Esophagus muscularis mucosa (tissue), 4 donors: ENCODE results near the gene PCBP1. TPM values are rescaled to one million over a fixed set of nuclear protein-coding genes. Genes with fewer than 3 reads are reported as not detected.

Source experiments
- DNase-seq: peaks from one replicate; pipeline ENCODE4 v3.0.0-alpha.2; 2017; ENCODE audit errors: extremely low spot score
- H3K27ac ChIP-seq, 4 donors: fragments of 200-600 bp; sonication (generic); replicated peaks in 1 of 4; 1 replicate in 3 of 4; 2 replicates in 1 of 4; pipeline ENCODE4 v1.5.1; 2016 to 2019; ENCODE audit warnings: mild to moderate bottlenecking in 1 of 4
- H3K27me3 ChIP-seq, 4 donors: fragments of 200-600 bp; sonication (generic); one replicate each; pipeline versions ENCODE4 v1.5.1 to v1.6.0; 2016 to 2019
- H3K36me3 ChIP-seq, 4 donors: fragments of 200-600 bp; sonication (generic); one replicate each; pipeline ENCODE4 v1.5.1; 2016 to 2019
- H3K4me1 ChIP-seq, 4 donors: fragments of 200-600 bp; sonication (generic); one replicate each; pipeline ENCODE4 v1.5.1; 2016 to 2019
- H3K4me3 ChIP-seq, 4 donors: fragments of 200-600 bp; sonication (generic); 1 replicate in 2 of 4; 2 replicates in 2 of 4; pipeline ENCODE4 v1.5.1; 2016 to 2019; ENCODE audit warnings: mild to moderate bottlenecking in 4 of 4, moderate library complexity in 1 of 4
- H3K9me3 ChIP-seq, 4 donors: fragments of 200-600 bp; sonication (generic); 1 replicate in 3 of 4; 2 replicates in 1 of 4; pipeline ENCODE4 v1.5.1; 2016 to 2019
- EP300 ChIP-seq: sonication (generic); formaldehyde crosslinking; IDR thresholded peaks from one replicate; pipeline ENCODE4 v1.6.1; 2017; ENCODE audit warnings: antibody characterized with exemption
- POLR2A ChIP-seq: fragments of 450-650 bp; IDR thresholded peaks from one replicate; pipeline ENCODE4 v1.6.1; 2017; ENCODE audit warnings: antibody characterized with exemption, moderate library complexity, mild to moderate bottlenecking, low read depth
- POLR2AphosphoS5 ChIP-seq, 2 donors: sonication (generic); formaldehyde crosslinking; IDR thresholded peaks; one replicate each; pipeline ENCODE4 v1.6.1; 2017; ENCODE audit warnings: antibody characterized with exemption in 2 of 2
- WGBS: methylation state at CpG from one replicate; pipeline ENCODE4 v1.1.5; 2018; 5-methylcytosine and 5-hydroxymethylcytosine counted together
- intact Hi-C: fragments of 100-400 bp; cut with DNase I; formaldehyde crosslinking; loops from one replicate; pipeline ENCODE4 v1.15.1; 2023
- total RNA-seq, 4 donors: library from RNA; depleted of rRNA; stranded (reverse); fragments of >200 nt; gene quantifications; one replicate each; pipeline versions ENCODE4 v1.1.0 to v1.2.1, GENCODE V29; 2016
- TF ChIP-seq, protein P1 (sequence below), 3 experiments: fragments of 200-600 bp in 2 of 3; fragments of 450-650 bp in 1 of 3; sonication (generic) in 2 of 3; IDR thresholded peaks; one replicate each; pipeline ENCODE4 v1.5.1; 2017 to 2019; ENCODE audit warnings: antibody characterized with exemption in 3 of 3, mild to moderate bottlenecking in 2 of 3, moderate library complexity in 1 of 3

The PCBP1 gene
- total RNA-seq, 4 donors from 2014 or later: 156 to 220 (median 189) TPM

DNA sequence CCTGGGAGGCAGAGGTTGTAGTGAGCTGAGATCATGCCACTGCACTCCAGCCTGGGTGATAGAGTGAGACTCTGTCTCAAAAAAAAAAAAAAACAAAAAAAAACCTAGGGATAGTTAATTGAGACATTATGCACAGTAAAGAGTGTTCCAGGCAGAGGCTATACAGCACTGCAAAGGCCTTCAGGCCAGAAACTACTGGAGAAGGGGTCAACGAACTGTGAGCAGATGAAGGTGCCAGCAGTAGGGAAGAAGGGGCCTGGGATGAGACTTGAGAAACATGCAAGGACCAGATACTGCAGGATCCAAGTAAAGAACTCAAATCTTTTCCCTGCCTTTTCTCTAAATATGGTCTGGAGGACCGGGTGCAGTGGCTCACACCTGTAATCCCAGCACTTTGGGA lies 26.0 kb upstream of the PCBP1 start:
- no peaks in the 10 kb centered on the region for H3K27me3 ChIP-seq
- H3K36me3 ChIP-seq: peaks cover 15 to 85% (median 69%) of the 10 kb centered on the region in 4 donors
- no peak overlapping the region for H3K27ac ChIP-seq
- peaks cover 0 to 7% (median 0%) of the 10 kb centered on the region in 4 donors for H3K4me1 ChIP-seq
- TF ChIP-seq EP300 (no peak), POLR2AphosphoS5 (IDR thresholded peaks at IDR 0.05) (no peak), POLR2A (no peak)
- TF ChIP-seq, protein P1, sequence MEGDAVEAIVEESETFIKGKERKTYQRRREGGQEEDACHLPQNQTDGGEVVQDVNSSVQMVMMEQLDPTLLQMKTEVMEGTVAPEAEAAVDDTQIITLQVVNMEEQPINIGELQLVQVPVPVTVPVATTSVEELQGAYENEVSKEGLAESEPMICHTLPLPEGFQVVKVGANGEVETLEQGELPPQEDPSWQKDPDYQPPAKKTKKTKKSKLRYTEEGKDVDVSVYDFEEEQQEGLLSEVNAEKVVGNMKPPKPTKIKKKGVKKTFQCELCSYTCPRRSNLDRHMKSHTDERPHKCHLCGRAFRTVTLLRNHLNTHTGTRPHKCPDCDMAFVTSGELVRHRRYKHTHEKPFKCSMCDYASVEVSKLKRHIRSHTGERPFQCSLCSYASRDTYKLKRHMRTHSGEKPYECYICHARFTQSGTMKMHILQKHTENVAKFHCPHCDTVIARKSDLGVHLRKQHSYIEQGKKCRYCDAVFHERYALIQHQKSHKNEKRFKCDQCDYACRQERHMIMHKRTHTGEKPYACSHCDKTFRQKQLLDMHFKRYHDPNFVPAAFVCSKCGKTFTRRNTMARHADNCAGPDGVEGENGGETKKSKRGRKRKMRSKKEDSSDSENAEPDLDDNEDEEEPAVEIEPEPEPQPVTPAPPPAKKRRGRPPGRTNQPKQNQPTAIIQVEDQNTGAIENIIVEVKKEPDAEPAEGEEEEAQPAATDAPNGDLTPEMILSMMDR (IDR thresholded peaks at IDR 0.05): no peak
- no peak overlapping the region for H3K4me3 ChIP-seq
- no peak for DNase-seq
- intact Hi-C loops: no loop called here
- H3K9me3 ChIP-seq: no peaks in the 10 kb centered on the region
- 89% methylated on average over 2 of the region's 2 CpGs for WGBS

DNA sequence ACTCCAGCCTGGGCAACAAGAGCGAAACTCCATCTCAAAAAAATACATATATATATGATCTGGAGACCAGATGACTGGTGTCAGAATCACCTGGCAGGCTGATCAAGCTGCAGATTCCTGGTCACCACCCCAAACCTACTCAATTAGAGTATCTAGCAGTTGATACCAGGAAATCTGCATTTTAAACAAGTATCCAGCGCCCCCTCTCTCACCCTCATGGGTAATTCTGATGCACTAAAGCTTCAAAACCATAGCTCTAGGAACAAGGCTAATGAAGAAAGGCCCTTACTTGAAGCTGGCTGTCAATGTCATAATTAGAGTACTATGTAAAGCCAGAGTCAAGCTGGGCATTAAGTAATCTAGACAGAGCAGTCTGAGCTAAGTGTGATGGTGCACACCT lies 25.0 kb upstream of the PCBP1 start:
- H3K36me3 ChIP-seq: peaks cover 15 to 87% (median 70%) of the 10 kb centered on the region in 4 donors
- intact Hi-C loops: no loop called here
- TF ChIP-seq, protein P1 (IDR thresholded peaks at IDR 0.05): no peak
- no peak for TF ChIP-seq POLR2AphosphoS5 (IDR thresholded peaks at IDR 0.05)
- no peak for TF ChIP-seq EP300
- TF ChIP-seq POLR2A: no peak
- H3K9me3 ChIP-seq: no peaks in the 10 kb centered on the region
- no peak overlapping the region for H3K27ac ChIP-seq
- H3K4me1 ChIP-seq: peaks cover 0 to 7% (median 0%) of the 10 kb centered on the region in 4 donors
- H3K27me3 ChIP-seq: no peaks in the 10 kb centered on the region
- no peak overlapping the region for H3K4me3 ChIP-seq
- DNase-seq: no peak
- 100% methylated on average over 2 of the region's 2 CpGs for WGBS

GRCh38 chr2:70068119-70068518 lies 19.2 kb upstream of the PCBP1 start:
- intact Hi-C loops: no loop called here

GRCh38 chr2:70069049-70069448 lies 18.2 kb upstream of the PCBP1 start:
- TF ChIP-seq POLR2AphosphoS5 (IDR thresholded peaks at IDR 0.05): peak; percentile 8 to 9
- TF ChIP-seq, protein P1 (IDR thresholded peaks at IDR 0.05): no peak
- no peak for DNase-seq
- 65% methylated on average over 3 of the region's 3 CpGs for WGBS
- H3K9me3 ChIP-seq: no peaks in the 10 kb centered on the region
- H3K4me3 ChIP-seq: no peak overlapping the region
- no peaks in the 10 kb centered on the region for H3K27me3 ChIP-seq
- H3K36me3 ChIP-seq: peaks cover 0 to 59% (median 23%) of the 10 kb centered on the region in 4 donors
- intact Hi-C loops: no loop called here
- H3K27ac ChIP-seq: peak overlapping the region; percentile 24 to 80 (median 78)
- peaks cover 6 to 36% (median 27%) of the 10 kb centered on the region in 4 donors for H3K4me1 ChIP-seq

More at GRCh38 chr2:70068119-70068518, 19.2 kb upstream of the PCBP1 start:
- Histone ChIP-seq H3K27me3 (no peaks in the 10 kb centered on the region), H3K9me3 (no peaks in the 10 kb centered on the region), H3K36me3 (peaks cover 0 to 59% (median 30%) of the 10 kb centered on the region in 4 donors), H3K4me3 (no peak overlapping the region), H3K4me1 (peaks cover 6 to 36% (median 27%) of the 10 kb centered on the region in 4 donors), H3K27ac (peak overlapping the region in 2 of 4 donors; percentile 2 to 26)
- WGBS: 94% methylated on average over 3 of the region's 3 CpGs
- DNase-seq: no peak
- no peak for TF ChIP-seq POLR2AphosphoS5 (IDR thresholded peaks at IDR 0.05)
- TF ChIP-seq, protein P1 (IDR thresholded peaks at IDR 0.05): no peak
- TF ChIP-seq POLR2A: no peak
- TF ChIP-seq EP300: no peak
